ENCODE data around the gene CD74. TPM values are rescaled to one million over a fixed set of nuclear protein-coding genes. Genes with fewer than 3 reads are reported as not detected.
A peak's percentile ranks its signal among the peaks of the same experiment; 100 is the strongest.

CD74 gene
- total and polyA plus RNA-seq, 2 of the 8 experiments (the other 6 are each of a cell fraction or from before 2014, with no cell fraction given), result 45.9 to 61.0 TPM

- TF ChIP-seq BACH1 (IDR thresholded peaks at IDR 0.05; ENCODE audit: low read length) (peak; percentile 64; the same call in 1 of the 2 replicates), SIN3A (conservative IDR thresholded peaks at IDR 0.05 in 1 of 2, IDR thresholded peaks at IDR 0.05 in 1 of 2; ENCODE audit: low read depth in 1 of 2, low read length in 2 of 2) (no peak; a peak in 1 of 4 replicates), E2F6 (IDR thresholded peaks at IDR 0.05) (peak; percentile 7; the same call in 1 of the 2 replicates), TCF12 (IDR thresholded peaks at IDR 0.05; ENCODE audit: low read depth, low read length) (no peak), PHF8 (conservative IDR thresholded peaks at IDR 0.05; ENCODE audit: low read depth, low read length) (peak; percentile 94), GTF2F1 (IDR thresholded peaks at IDR 0.05; ENCODE audit: borderline replicate concordance, low read depth, low read length) (peak; percentile 57; the same call in 1 of the 2 replicates), CBX8 (IDR thresholded peaks at IDR 0.05; ENCODE audit: borderline replicate concordance, low read depth, low read length) (no peak), GABPA (IDR thresholded peaks at IDR 0.05; ENCODE audit: borderline replicate concordance, insufficient read depth, low read length) (peak; percentile 89), BRCA1 (IDR thresholded peaks at IDR 0.05; ENCODE audit: low read depth, low read length) (no peak), FOSL1 (IDR thresholded peaks at IDR 0.05; ENCODE audit: insufficient read depth, low read depth, low read length) (no peak), RXRA (IDR thresholded peaks at IDR 0.05; ENCODE audit: insufficient read depth, low read depth, low read length) (no peak), EZH2 (IDR thresholded peaks at IDR 0.05; ENCODE audit: low read depth, low read length, severe bottlenecking) (no peak), CREB1 (IDR thresholded peaks at IDR 0.05) (peak; percentile 32; the same call in 1 of the 2 replicates), POU5F1 (IDR thresholded peaks at IDR 0.05; ENCODE audit: low read depth, low read length) (no peak), YY1 (IDR thresholded peaks at IDR 0.05; ENCODE audit: low read depth, low read length) (peak; percentile 96), TEAD4 (IDR thresholded peaks at IDR 0.05; ENCODE audit: low read depth, low read length) (no peak), SP1 (IDR thresholded peaks at IDR 0.05; ENCODE audit: low read depth, low read length) (0 out of 2 replicates have a peak, but pooled peaks have one; percentile 27), BCL11A (IDR thresholded peaks at IDR 0.05; ENCODE audit: low read depth in 2 of 2, low read length in 2 of 2) (no peak), NANOG (IDR thresholded peaks at IDR 0.05; ENCODE audit: insufficient read depth, low read depth, low read length, poor library complexity, severe bottlenecking) (no peak), ASH2L (IDR thresholded peaks at IDR 0.05; ENCODE audit: low read length) (peak; percentile 99), RFX5 (IDR thresholded peaks at IDR 0.05; ENCODE audit: borderline replicate concordance, low read depth, low read length) (no peak)
- TF ChIP-seq, protein P1, sequence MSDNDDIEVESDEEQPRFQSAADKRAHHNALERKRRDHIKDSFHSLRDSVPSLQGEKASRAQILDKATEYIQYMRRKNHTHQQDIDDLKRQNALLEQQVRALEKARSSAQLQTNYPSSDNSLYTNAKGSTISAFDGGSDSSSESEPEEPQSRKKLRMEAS (IDR thresholded peaks at IDR 0.05), result peak; percentile 57; the same call in 1 of the 2 replicates
Observed at GRCh38 chr5:150449517-150450339, 37.0 kb upstream of the CD74 start, which contains the start of gene RPS14 (continued).
